ENCODE measurements around the gene HIP1.

Gene HIP1

DNA sequence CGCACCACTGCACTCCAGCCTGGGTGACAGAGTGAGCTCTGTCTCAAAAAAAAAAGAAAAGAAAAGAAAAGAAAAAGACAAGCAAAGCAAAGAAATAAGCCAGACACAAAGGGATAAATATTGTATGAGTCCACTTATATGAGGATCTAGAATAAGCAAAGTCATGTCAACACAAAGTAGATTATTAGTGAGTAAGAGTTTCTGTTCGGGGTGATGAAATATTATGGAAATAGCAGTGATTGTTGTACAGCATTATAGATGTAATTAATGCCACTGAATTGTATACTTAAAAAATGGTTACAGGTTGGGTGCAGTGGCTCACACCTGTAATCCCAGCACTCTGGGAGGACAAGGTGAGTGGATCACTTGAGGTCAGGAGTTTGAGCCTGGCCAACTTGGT, 83.2 kb downstream of the HIP1 start:
- TF ChIP-seq, protein P1, sequence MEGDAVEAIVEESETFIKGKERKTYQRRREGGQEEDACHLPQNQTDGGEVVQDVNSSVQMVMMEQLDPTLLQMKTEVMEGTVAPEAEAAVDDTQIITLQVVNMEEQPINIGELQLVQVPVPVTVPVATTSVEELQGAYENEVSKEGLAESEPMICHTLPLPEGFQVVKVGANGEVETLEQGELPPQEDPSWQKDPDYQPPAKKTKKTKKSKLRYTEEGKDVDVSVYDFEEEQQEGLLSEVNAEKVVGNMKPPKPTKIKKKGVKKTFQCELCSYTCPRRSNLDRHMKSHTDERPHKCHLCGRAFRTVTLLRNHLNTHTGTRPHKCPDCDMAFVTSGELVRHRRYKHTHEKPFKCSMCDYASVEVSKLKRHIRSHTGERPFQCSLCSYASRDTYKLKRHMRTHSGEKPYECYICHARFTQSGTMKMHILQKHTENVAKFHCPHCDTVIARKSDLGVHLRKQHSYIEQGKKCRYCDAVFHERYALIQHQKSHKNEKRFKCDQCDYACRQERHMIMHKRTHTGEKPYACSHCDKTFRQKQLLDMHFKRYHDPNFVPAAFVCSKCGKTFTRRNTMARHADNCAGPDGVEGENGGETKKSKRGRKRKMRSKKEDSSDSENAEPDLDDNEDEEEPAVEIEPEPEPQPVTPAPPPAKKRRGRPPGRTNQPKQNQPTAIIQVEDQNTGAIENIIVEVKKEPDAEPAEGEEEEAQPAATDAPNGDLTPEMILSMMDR (IDR thresholded peaks at IDR 0.05; ENCODE audit: low read depth, low read length): no peak
- DNase-seq (ENCODE audit: extremely low read depth, low read depth): no peak

DNA sequence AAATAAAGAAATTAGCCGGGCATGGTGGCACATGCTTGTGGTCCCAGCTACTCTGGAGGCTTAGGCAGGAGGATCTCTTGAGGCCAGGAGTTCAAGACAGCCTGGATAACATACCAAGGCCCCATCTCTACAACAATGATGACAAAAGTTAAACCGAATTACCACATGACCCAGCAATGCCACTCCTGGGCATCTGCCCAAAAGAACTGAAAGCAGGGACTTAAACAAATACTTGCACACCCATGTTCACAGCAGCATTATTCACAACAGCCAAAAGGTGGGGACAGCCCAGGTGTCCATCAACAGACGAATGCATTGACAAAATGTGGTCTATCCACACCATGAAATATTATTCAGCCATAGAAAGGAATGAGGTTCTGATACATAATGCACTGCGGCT, 83.9 kb downstream of the HIP1 start:
- TF ChIP-seq, protein P1 (IDR thresholded peaks at IDR 0.05; ENCODE audit: low read depth, low read length): no peak
- no peak for DNase-seq (ENCODE audit: extremely low read depth, low read depth)

DNA sequence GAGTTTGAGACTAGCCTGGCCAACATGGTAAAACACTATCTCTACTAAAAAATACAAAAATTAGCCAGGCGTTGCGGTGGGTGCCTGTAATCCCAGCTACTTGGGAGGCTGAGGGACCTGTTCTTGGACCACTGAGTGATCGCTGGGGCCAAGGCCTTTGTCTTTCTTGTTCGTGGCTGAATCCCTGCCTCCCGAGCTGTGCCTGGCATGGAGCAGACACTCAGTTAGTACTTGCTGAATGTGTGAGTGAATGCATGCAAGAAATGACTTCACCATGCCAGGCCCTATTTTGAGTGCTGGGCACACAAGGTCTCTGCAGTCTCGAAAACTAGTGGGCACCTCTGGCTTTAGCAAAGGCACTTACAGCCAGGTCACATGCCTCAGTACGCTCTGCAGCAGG, 85.1 kb downstream of the HIP1 start:
- TF ChIP-seq, protein P1 (IDR thresholded peaks at IDR 0.05; ENCODE audit: low read depth, low read length): no peak
- DNase-seq (ENCODE audit: extremely low read depth, low read depth): no peak

DNA sequence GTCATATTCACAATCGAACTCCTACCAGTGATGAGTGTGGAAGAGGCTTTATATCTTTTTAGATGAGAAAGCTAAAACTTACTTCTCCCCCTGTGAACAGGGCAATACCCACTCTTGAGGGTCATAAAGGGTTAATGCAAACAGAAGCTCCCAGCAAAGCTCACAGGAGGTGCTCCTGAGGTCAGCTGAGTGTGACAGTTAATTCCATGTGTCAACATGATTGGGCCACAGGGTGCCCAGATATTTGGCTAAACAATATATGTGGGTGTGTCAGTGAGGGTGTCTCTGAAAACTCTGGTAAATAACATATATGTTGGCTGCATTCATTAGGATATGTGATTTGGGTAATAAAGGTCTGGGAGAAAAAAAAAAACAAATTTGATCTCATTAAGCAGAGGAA, 86.0 kb downstream of the HIP1 start:
- no peak for DNase-seq (ENCODE audit: extremely low read depth, low read depth)
- TF ChIP-seq, protein P1 (IDR thresholded peaks at IDR 0.05; ENCODE audit: low read depth, low read length): no peak

DNA sequence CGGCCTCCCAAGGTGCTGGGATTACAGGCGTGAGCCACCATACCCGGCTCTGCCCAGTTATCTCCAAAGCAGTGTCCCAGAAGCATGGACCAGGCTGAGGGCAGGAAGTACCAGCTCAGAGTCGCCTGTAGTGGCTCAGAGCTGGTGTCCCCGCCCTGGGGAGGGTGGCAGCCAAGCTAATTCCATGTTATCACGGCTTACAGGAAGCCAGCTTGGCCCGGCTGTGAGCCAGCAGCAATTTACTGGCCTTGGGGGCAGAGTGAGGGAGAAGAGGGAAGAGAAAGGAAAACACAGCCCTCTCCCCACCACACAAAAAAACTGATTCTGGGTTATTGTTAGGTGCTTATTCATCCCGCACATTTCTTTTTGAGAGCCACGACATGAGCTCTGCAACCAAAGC, 88.1 kb downstream of the HIP1 start:
- DNase-seq (ENCODE audit: extremely low read depth, low read depth): no peak
- TF ChIP-seq, protein P1 (IDR thresholded peaks at IDR 0.05; ENCODE audit: low read depth, low read length): no peak

DNA sequence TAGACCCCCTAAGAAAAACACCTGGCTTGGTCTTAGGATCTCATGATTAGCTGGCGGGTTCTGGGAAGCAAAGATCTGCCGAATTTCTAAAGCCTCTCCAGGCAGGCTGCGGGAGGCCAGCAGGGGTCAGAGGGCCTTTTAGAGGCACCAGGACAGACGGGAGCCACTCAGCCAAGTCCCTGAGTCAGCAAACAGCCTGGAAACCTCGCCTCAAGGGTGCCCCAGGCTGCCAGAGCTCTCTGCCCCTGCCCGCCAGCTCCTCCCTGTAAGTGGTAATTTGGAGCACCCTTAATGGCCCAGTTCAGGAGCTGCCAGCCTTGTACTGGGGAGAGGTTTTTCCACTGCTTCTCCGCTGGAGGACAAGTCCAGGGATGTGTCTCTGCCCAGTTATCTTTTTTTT, 88.7 kb downstream of the HIP1 start:
- TF ChIP-seq, protein P1 (IDR thresholded peaks at IDR 0.05; ENCODE audit: low read depth, low read length): no peak
- no peak for DNase-seq (ENCODE audit: extremely low read depth, low read depth)

DNA sequence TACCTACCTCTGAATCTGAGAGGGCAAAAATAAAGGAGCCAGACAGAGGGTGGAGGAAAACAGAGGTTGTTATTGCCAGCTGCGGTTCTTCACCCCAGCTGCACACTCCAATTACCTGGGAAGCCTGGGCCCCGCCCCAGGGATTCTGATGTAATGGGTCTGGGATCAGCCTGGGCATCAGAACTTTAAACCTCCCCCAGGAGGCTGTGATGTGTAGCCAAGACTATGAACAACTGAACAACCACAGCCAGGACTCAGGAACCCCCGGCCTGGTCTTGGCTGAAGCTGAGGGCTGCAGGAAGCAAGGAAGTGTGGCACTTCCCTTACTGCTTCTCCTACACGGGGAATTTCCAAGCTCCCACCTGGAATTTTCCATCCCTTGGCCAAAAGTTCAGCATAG, 89.3 kb downstream of the HIP1 start:
- TF ChIP-seq, protein P1 (IDR thresholded peaks at IDR 0.05; ENCODE audit: low read depth, low read length): no peak
- DNase-seq (ENCODE audit: extremely low read depth, low read depth): no peak

Measured in AG09319 (cell line).